Neural cell (in vitro differentiated cells): Measurements from ENCODE around the gene SDF2L1. TPM values are rescaled to one million over a fixed set of nuclear protein-coding genes. Genes with fewer than 3 reads are reported as not detected.

ENCODE experiments used
- H2AFZ ChIP-seq: fragments of 200-600, 300-800 bp; sonication (generic), shearing (Covaris generic); 2 replicates; pipeline ENCODE4 v1.6.0; 2014; ENCODE audit warnings: low read depth, mild to moderate bottlenecking, antibody characterized with exemption, low read length, moderate library complexity
- H3F3A ChIP-seq: fragments of 200-600 bp; shearing (Covaris generic); 2 replicates; pipeline ENCODE4 v1.6.1; 2016; ENCODE audit warnings: mild to moderate bottlenecking, moderate library complexity, mixed read lengths, antibody characterized with exemption, low read length; ENCODE audit not compliant: insufficient read depth, poor library complexity, severe bottlenecking
- H3K27ac ChIP-seq: fragments of 200-600, 300-800 bp; sonication (generic), shearing (Covaris generic); 2 replicates; pipeline ENCODE4 v1.5.1; 2014; ENCODE audit warnings: mild to moderate bottlenecking, low read length, moderate library complexity
- H3K27me3 ChIP-seq: fragments of 300-800, 200-600 bp; sonication (generic), shearing (Covaris generic); 2 replicates; pipeline ENCODE4 v1.6.0; 2014; ENCODE audit warnings: mild to moderate bottlenecking, low read depth, low read length, moderate library complexity; ENCODE audit not compliant: insufficient read depth
- H3K36me3 ChIP-seq: fragments of 300-800, 200-600 bp; sonication (generic), shearing (Covaris generic); 2 replicates; pipeline ENCODE4 v1.5.1; 2014; ENCODE audit warnings: mild to moderate bottlenecking, antibody characterized with exemption, low read length, moderate library complexity; ENCODE audit not compliant: insufficient read depth
- H3K4me2 ChIP-seq: fragments of 300-800, 200-600 bp; sonication (generic), shearing (Covaris generic); 2 replicates; pipeline ENCODE4 v1.6.0; 2014; ENCODE audit warnings: mild to moderate bottlenecking, low read length
- H3K4me3 ChIP-seq: fragments of 300-800, 200-600 bp; sonication (generic), shearing (Covaris generic); 2 replicates; pipeline ENCODE4 v1.5.1; 2014; ENCODE audit warnings: mild to moderate bottlenecking, low read length, moderate library complexity
- H3K79me2 ChIP-seq: fragments of 200-600 bp; shearing (Covaris generic); replicated peaks from 2 replicates; pipeline ENCODE4 v1.6.0; 2014; ENCODE audit warnings: mild to moderate bottlenecking, low read length, moderate library complexity; ENCODE audit not compliant: insufficient read depth
- H3K9ac ChIP-seq: fragments of 300-800, 200-600 bp; sonication (generic), shearing (Covaris generic); 2 replicates; pipeline ENCODE4 v1.6.1; 2016; ENCODE audit warnings: mild to moderate bottlenecking, low read length, mixed read lengths
- H3K9me2 ChIP-seq: fragments of 200-600 bp; shearing (Covaris generic); 2 replicates; pipeline ENCODE4 v1.6.1; 2016; ENCODE audit warnings: mild to moderate bottlenecking, low read length, mixed read lengths; ENCODE audit not compliant: insufficient read depth
- H3K9me3 ChIP-seq: fragments of 200-600, 300-800 bp; sonication (generic), shearing (Covaris generic); 2 replicates; pipeline ENCODE4 v1.6.1; 2016; ENCODE audit warnings: mild to moderate bottlenecking, mixed run types, low read length, moderate library complexity, mixed read lengths
- H4K20me1 ChIP-seq: fragments of 200-600 bp; shearing (Covaris generic); 2 replicates; pipeline ENCODE4 v1.6.1; 2016; ENCODE audit warnings: mild to moderate bottlenecking, mixed run types; ENCODE audit not compliant: insufficient read depth
- CTCF ChIP-seq: fragments of 450-650 bp; IDR thresholded peaks from 2 replicates; pipeline ENCODE4 v1.5.1; 2014; ENCODE audit warnings: antibody characterized with exemption, mild to moderate bottlenecking, moderate library complexity; ENCODE audit not compliant: poor library complexity, severe bottlenecking
- EP300 ChIP-seq: fragments of 450-650 bp; conservative IDR thresholded peaks from 2 replicates; pipeline ENCODE4 v1.6.1; 2014; ENCODE audit warnings: antibody characterized with exemption, mild to moderate bottlenecking, moderate library complexity; ENCODE audit not compliant: poor library complexity, severe bottlenecking
- EZH2 ChIP-seq: fragments of 200-600, 300-800 bp; shearing (Covaris generic), sonication (generic); IDR thresholded peaks from 2 replicates; pipeline ENCODE4 v1.6.1; 2014; ENCODE audit warnings: antibody characterized with exemption, low read length, borderline replicate concordance, mild to moderate bottlenecking; ENCODE audit not compliant: insufficient read depth, poor library complexity, severe bottlenecking
- MXI1 ChIP-seq: fragments of 450-650 bp; conservative IDR thresholded peaks from 2 replicates; pipeline ENCODE4 v1.6.1; 2014; ENCODE audit warnings: antibody characterized with exemption, mild to moderate bottlenecking; ENCODE audit not compliant: poor library complexity, severe bottlenecking
- POLR2AphosphoS5 ChIP-seq: IDR thresholded peaks from 2 replicates; pipeline ENCODE4 v1.6.1; 2012
- RAD21 ChIP-seq: fragments of 450-650 bp; conservative IDR thresholded peaks from 2 replicates; pipeline ENCODE4 v1.6.1; 2014; ENCODE audit warnings: antibody characterized with exemption, mild to moderate bottlenecking, moderate library complexity
- REST ChIP-seq: IDR thresholded peaks from 2 replicates; pipeline ENCODE4 v1.6.1; 2012; ENCODE audit warnings: borderline replicate concordance
- SMC3 ChIP-seq: fragments of 450-650 bp; conservative IDR thresholded peaks from 2 replicates; pipeline ENCODE4 v1.6.1; 2014; ENCODE audit warnings: antibody characterized with exemption, mild to moderate bottlenecking, moderate library complexity; ENCODE audit not compliant: poor library complexity
- TAF1 ChIP-seq: IDR thresholded peaks from 2 replicates; pipeline ENCODE4 v1.6.1; 2012; ENCODE audit warnings: low read depth
- polyA plus RNA-seq: library from polyadenylated mRNA; depleted of rRNA; stranded (reverse); fragments of >200 nt; gene quantifications from 2 replicates; pipeline ENCODE4 v1.2.3, GENCODE V29; 2014

SDF2L1 gene
- polyA plus RNA-seq, 1 donor from 2014 or later: 11.0 TPM

DNA sequence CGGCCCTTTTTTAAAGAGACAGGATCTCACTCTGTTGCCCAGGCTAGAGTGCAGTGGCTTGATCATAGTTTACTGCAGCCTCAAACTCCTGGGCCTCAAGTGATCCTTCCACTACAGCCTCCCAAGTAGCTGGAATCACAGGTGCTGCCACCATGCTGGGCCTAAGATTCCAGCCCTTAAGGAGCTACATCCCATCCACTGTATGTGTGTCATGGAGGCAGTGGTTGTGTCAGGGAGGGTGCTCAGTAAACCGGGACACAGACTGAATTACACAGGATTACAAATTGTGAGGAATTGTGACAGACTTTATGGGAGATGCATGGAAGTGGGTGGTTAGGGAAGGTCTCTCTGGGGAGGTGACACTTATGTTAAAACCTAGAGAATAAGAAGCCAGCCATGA lies 21.6 kb downstream of the SDF2L1 start:
- Histone ChIP-seq H3K79me2 (peaks cover 4% of the 10 kb centered on the region), H3F3A (no peaks in the 10 kb centered on the region), H3K4me2 (no peak overlapping the region), H3K27ac (no peak overlapping the region), H4K20me1 (no peaks in the 10 kb centered on the region), H2AFZ (no peak overlapping the region), H3K36me3 (no peaks in the 10 kb centered on the region), H3K9me3 (no peaks in the 10 kb centered on the region), H3K9me2 (no peaks in the 10 kb centered on the region), H3K4me3 (no peak overlapping the region), H3K27me3 (no peaks in the 10 kb centered on the region), H3K9ac (no peak overlapping the region)
- TF ChIP-seq POLR2AphosphoS5 (no peak), EZH2 (no peak), REST (no peak), RAD21 (no peak), EP300 (no peak)

DNA sequence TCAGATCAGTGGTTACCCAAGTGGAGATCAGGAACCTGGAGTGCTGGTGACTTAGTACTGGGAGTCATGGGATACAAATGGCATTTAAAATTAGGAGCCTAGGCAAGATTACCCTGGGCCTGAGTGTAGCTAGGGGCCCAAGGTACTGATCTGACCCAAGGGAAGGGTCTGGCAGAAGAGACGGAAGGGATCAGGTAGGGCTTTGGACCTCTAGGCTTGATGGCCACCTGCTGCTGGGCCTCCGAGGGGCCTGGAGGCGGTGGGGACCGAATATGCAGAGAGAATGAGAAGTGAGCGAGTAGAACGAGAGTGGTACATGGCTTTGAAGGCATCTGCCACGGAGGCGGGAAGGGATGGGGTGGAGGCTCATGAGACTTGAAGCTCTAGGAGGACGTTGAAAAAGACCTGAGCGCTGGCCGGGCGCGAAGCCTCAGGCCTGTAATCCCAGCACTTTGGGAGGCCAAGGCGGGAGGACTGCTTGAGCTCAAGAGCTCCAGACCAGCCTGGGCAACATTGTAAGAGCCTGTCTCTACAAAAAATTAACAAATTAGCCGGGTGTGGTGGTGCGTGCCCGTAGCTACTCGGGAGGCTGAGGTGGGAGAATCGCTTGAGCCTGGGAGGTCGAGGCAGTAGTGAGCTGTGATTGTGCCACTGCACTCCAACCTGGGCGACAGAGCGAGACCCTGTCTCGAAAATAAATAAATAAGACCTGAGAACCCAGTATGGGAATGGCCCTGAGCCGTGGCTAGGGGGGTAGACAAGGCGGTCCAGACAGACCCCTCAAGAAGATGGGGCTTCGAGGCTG lies 23.1 kb downstream of the SDF2L1 start:
- Histone ChIP-seq H3K27ac (peak overlapping the region; percentile 89), H3K36me3 (no peaks in the 10 kb centered on the region), H3K9ac (peak overlapping the region; percentile 87), H3K27me3 (no peaks in the 10 kb centered on the region), H3K79me2 (peaks cover 4% of the 10 kb centered on the region), H3K4me3 (peak overlapping the region; percentile 100), H3K9me2 (no peaks in the 10 kb centered on the region), H2AFZ (peak overlapping the region; percentile 43), H4K20me1 (no peaks in the 10 kb centered on the region), H3K9me3 (no peaks in the 10 kb centered on the region), H3F3A (no peaks in the 10 kb centered on the region), H3K4me2 (no peak overlapping the region)
- TF ChIP-seq CTCF (no peak), EZH2 (no peak), POLR2AphosphoS5 (no peak), MXI1 (no peak), SMC3 (no peak), REST (no peak), EP300 (no peak), TAF1 (no peak), RAD21 (no peak)
